H9 (cell line): ENCODE results near the gene NUP43. TPM values are rescaled to one million over a fixed set of nuclear protein-coding genes. Genes with fewer than 3 reads are reported as not detected.

Experiments used
- DNase-seq: peaks from one replicate; pipeline ENCODE4 v3.0.0-alpha.2; 2017
- H2AFZ ChIP-seq: one replicate; pipeline ENCODE4 v1.6.1; 2013; ENCODE audit warnings: mild to moderate bottlenecking, low read length, control low read depth, moderate library complexity
- H2AK5ac ChIP-seq: 2 replicates; pipeline ENCODE4 v1.6.1; 2013; ENCODE audit warnings: low read length, control low read depth, mixed read lengths; ENCODE audit not compliant: insufficient read length
- H2BK120ac ChIP-seq: one replicate; pipeline ENCODE4 v1.6.1; 2013; ENCODE audit warnings: low read depth, mild to moderate bottlenecking, low read length, control low read depth, inconsistent platforms; ENCODE audit not compliant: poor library complexity, severe bottlenecking
- H2BK12ac ChIP-seq: 2 replicates; pipeline ENCODE4 v1.6.1; 2013; ENCODE audit warnings: low read length, control low read depth, mixed read lengths, low read depth; ENCODE audit not compliant: insufficient read length
- H2BK15ac ChIP-seq: 2 replicates; pipeline ENCODE4 v1.6.1; 2013; ENCODE audit warnings: low read depth, low read length, control low read depth
- H2BK20ac ChIP-seq: one replicate; pipeline ENCODE4 v1.6.1; 2013; ENCODE audit warnings: low read depth, mild to moderate bottlenecking, low read length, control low read depth, inconsistent platforms; ENCODE audit not compliant: poor library complexity, severe bottlenecking
- H2BK5ac ChIP-seq: 2 replicates; pipeline ENCODE4 v1.6.1; 2013; ENCODE audit warnings: low read length, control low read depth, mixed read lengths; ENCODE audit not compliant: insufficient read length
- H3K14ac ChIP-seq: 2 replicates; pipeline ENCODE4 v1.6.1; 2013; ENCODE audit warnings: low read length, control low read depth; ENCODE audit not compliant: insufficient read depth
- H3K18ac ChIP-seq: 2 replicates; pipeline ENCODE4 v1.6.1; 2013; ENCODE audit warnings: low read depth, mild to moderate bottlenecking, mixed read lengths, low read length, control low read depth; ENCODE audit not compliant: insufficient read length
- H3K23ac ChIP-seq: 2 replicates; pipeline ENCODE4 v1.6.1; 2013; ENCODE audit warnings: low read length, control low read depth, mixed read lengths, low read depth; ENCODE audit not compliant: insufficient read length
- H3K23me2 ChIP-seq: 2 replicates; pipeline ENCODE4 v1.6.1; 2013; ENCODE audit warnings: low read depth, mild to moderate bottlenecking, mixed read lengths, low read length, control low read depth; ENCODE audit not compliant: insufficient read length, poor library complexity, severe bottlenecking
- H3K27ac ChIP-seq: 2 replicates; pipeline ENCODE4 v1.5.1; 2013; ENCODE audit warnings: low read length, control low read depth, mixed read lengths, low read depth; ENCODE audit not compliant: insufficient read length
- H3K27me3 ChIP-seq: 2 replicates; pipeline ENCODE4 v1.6.1; 2013; ENCODE audit warnings: low read length, control low read depth, inconsistent platforms; ENCODE audit not compliant: insufficient read depth
- H3K4ac ChIP-seq: 2 replicates; pipeline ENCODE4 v1.6.1; 2013; ENCODE audit warnings: low read depth, mild to moderate bottlenecking, control low read depth, inconsistent platforms, low read length, moderate library complexity
- H3K4me1 ChIP-seq: 2 replicates; pipeline ENCODE4 v1.6.1; 2013; ENCODE audit warnings: low read length, control low read depth, inconsistent platforms; ENCODE audit not compliant: insufficient read depth
- H3K4me2 ChIP-seq: 2 replicates; pipeline ENCODE4 v1.6.1; 2013; ENCODE audit warnings: low read length, control low read depth, mixed read lengths; ENCODE audit not compliant: insufficient read length, insufficient read depth
- H3K56ac ChIP-seq: 2 replicates; pipeline ENCODE4 v1.6.1; 2013; ENCODE audit warnings: low read depth, mild to moderate bottlenecking, mixed read lengths, low read length, control low read depth; ENCODE audit not compliant: insufficient read length
- H3K79me1 ChIP-seq: 2 replicates; pipeline ENCODE4 v1.6.1; 2013; ENCODE audit warnings: low read depth, mild to moderate bottlenecking, moderate library complexity, low read length, control low read depth, inconsistent platforms; ENCODE audit not compliant: insufficient read depth, poor library complexity, severe bottlenecking
- H3K79me2 ChIP-seq: 2 replicates; pipeline ENCODE4 v1.6.1; 2013; ENCODE audit warnings: low read length, control low read depth, inconsistent platforms; ENCODE audit not compliant: insufficient read depth
- H3K9ac ChIP-seq: 2 replicates; pipeline ENCODE4 v1.6.1; 2013; ENCODE audit warnings: low read length, control low read depth, mixed read lengths; ENCODE audit not compliant: insufficient read length; ENCODE audit errors: extremely low read depth
- H3K9me3 ChIP-seq: one replicate; pipeline ENCODE4 v1.6.1; 2013; ENCODE audit warnings: low read depth, low read length, inconsistent platforms; ENCODE audit not compliant: control insufficient read depth
- H3T11ph ChIP-seq: one replicate; pipeline ENCODE4 v1.6.1; 2013; ENCODE audit warnings: mild to moderate bottlenecking, low read length, control low read depth, inconsistent platforms
- H4K20me1 ChIP-seq: one replicate; pipeline ENCODE4 v1.6.1; 2013; ENCODE audit not compliant: control insufficient read depth, insufficient read length, insufficient read depth
- H4K5ac ChIP-seq: 2 replicates; pipeline ENCODE4 v1.6.1; 2013; ENCODE audit warnings: low read depth, mild to moderate bottlenecking, mixed read lengths, low read length, control low read depth; ENCODE audit not compliant: insufficient read length
- H4K8ac ChIP-seq: replicated peaks from 2 replicates; pipeline ENCODE4 v1.6.1; 2013; ENCODE audit warnings: low read length, control low read depth, mixed read lengths, low read depth; ENCODE audit not compliant: insufficient read length
- H4K91ac ChIP-seq: 2 replicates; pipeline ENCODE4 v1.6.1; 2013; ENCODE audit warnings: low read depth, mild to moderate bottlenecking, moderate library complexity, mixed read lengths, low read length, control low read depth; ENCODE audit not compliant: insufficient read length
- H3K27ac Mint-ChIP-seq, 3 experiments: 2 replicates in 2 of 3; 3 replicates in 1 of 3; pipeline ENCODE4 v1.8.0; 2020 to 2021; ENCODE audit warnings: mixed read lengths in 3 of 3, mild to moderate bottlenecking in 1 of 3, moderate library complexity in 1 of 3
- H3K27me3 Mint-ChIP-seq: 2 replicates; pipeline ENCODE4 v1.8.0; 2021; ENCODE audit warnings: low read depth, mild to moderate bottlenecking, moderate library complexity, mixed read lengths
- H3K36me3 Mint-ChIP-seq, 3 experiments: 2 replicates in 2 of 3; 3 replicates in 1 of 3; pipeline ENCODE4 v1.8.0; 2020 to 2021; ENCODE audit warnings: low read depth in 3 of 3, mixed read lengths in 3 of 3; ENCODE audit not compliant: insufficient read depth in 1 of 3
- H3K4me1 Mint-ChIP-seq, 2 experiments: 2 replicates each; pipeline ENCODE4 v1.8.0; 2020; ENCODE audit warnings: mixed read lengths in 2 of 2
- H3K4me3 Mint-ChIP-seq, 2 experiments: 2 replicates in 1 of 2; 3 replicates in 1 of 2; pipeline ENCODE4 v1.8.0; 2020 to 2021; ENCODE audit warnings: mild to moderate bottlenecking in 2 of 2, mixed read lengths in 2 of 2, moderate library complexity in 1 of 2
- H3K9me3 Mint-ChIP-seq, 2 experiments: 2 replicates in 1 of 2; 3 replicates in 1 of 2; pipeline ENCODE4 v1.8.0; 2020; ENCODE audit warnings: mild to moderate bottlenecking in 2 of 2, mixed read lengths in 2 of 2, moderate library complexity in 1 of 2
- CTCF ChIP-seq: fragments of 200-600 bp; sonication (generic); conservative IDR thresholded peaks from 3 replicates; pipeline ENCODE4 v1.8.0; 2021; ENCODE audit warnings: antibody characterized with exemption, mild to moderate bottlenecking
- WGBS: extraction: QIAGEN DNeasy Blood & Tissue Kit; methylation state at CpG from one replicate; pipeline ENCODE4 v1.1.7; 2013; ENCODE audit warnings: missing lambda C conversion rate, low lambda C conversion rate, mixed read lengths; ENCODE audit not compliant: insufficient read length; ENCODE audit errors: extremely low coverage; 5-methylcytosine and 5-hydroxymethylcytosine counted together
- total RNA-seq: library from RNA; stranded (reverse); gene quantifications from 2 replicates; pipeline ENCODE4 v1.2.1, GENCODE V29; 2021

The NUP43 gene
- total RNA-seq, 1 experiment from 2014 or later: 92.1 TPM

DNA sequence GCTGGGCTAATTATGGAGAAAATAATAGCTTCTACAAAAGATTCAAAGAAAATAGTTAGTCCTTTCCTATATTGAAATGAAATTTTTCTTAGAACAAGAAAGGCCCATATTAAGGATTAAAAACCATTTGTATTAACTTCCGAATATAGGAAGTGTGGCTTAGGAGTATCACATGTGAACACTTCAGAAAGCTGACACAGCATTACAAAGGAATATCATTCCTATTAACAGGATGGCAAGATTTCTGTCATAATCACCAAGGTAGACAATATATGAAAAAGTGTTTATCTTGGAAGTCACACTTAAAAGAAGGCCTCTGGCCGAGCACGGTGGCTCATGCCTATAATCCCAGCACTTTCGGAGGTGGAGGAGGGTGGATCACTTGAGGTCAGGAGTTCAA lies 23.1 kb downstream of the NUP43 start:
- Histone ChIP-seq H3K14ac (no peak overlapping the region), H3K23me2 (peaks cover 3% of the 10 kb centered on the region), H3K4me1 (no peaks in the 10 kb centered on the region), H2AK5ac (no peak overlapping the region), H3K79me2 (no peaks in the 10 kb centered on the region; the same call in 1 of the 2 replicates), H4K5ac (no peak overlapping the region), H2AFZ (no peak overlapping the region), H3K27me3 (no peaks in the 10 kb centered on the region), H3K9ac (no peak overlapping the region), H3K23ac (no peak overlapping the region), H3K56ac (no peak overlapping the region), H4K91ac (no peak overlapping the region), H3K79me1 (no peaks in the 10 kb centered on the region), H2BK15ac (no peak overlapping the region), H2BK5ac (no peak overlapping the region), H4K8ac (no peak overlapping the region), H2BK120ac (no peak overlapping the region), H3K18ac (no peak overlapping the region), H4K20me1 (no peaks in the 10 kb centered on the region), H3K9me3 (no peaks in the 10 kb centered on the region), H2BK12ac (no peak overlapping the region), H3K4ac (no peak overlapping the region), H3K4me2 (no peak overlapping the region), H3K27ac (no peak overlapping the region), H2BK20ac (no peak overlapping the region), H3T11ph (no peak overlapping the region)
- TF ChIP-seq CTCF: no peak
- Mint-ChIP-seq H3K27me3 (no peaks in the 10 kb centered on the region), H3K9me3 (no peaks in the 10 kb centered on the region; a peak in 1 of 5 replicates), H3K4me1 (peaks cover 3% of the 10 kb centered on the region in 2 experiments; a peak in 3 of 4 replicates), H3K4me3 (no peak overlapping the region), H3K27ac (no peak overlapping the region), H3K36me3 (peaks cover 3 to 36% (median 24%) of the 10 kb centered on the region in 3 experiments; a peak in 6 of 7 replicates)
- WGBS: no CpG with 5 or more reads among the region's 4 CpGs
- DNase-seq: no peak
